GM12878 (cell line): ENCODE measurements around the gene SCAMP4. TPM values are rescaled to one million over a fixed set of nuclear protein-coding genes. Genes with fewer than 3 reads are reported as not detected.

Experiments used
- ATAC-seq: fragments of 200-7000 bp; cut with Tn5 transposase; 3 replicates; pipeline ENCODE4 v1.9.1; 2020; ENCODE audit warnings: mild to moderate bottlenecking, moderate library complexity
- BruUV-seq: library from RNA; stranded (reverse); fragments of 400-500 nt; replicated peaks from 2 replicates; lab custom pipeline; 2021; lab: Mats Ljungman, UMichigan
- CTCF ChIA-PET: fragments of 300-600 bp; sonication (Branson Sonifier 250); formaldehyde crosslinking; extraction: SDS; loops from one replicate; lab custom pipeline; 2021; ENCODE audit warnings: inconsistent platforms; lab: Yijun Ruan, JAX
- POLR2A ChIA-PET: fragments of 350-600 bp; formaldehyde crosslinking; extraction: SDS; loops from one replicate; lab custom pipeline; 2021; ENCODE audit warnings: inconsistent platforms; lab: Charles Lee
- RAD21 ChIA-PET: fragments of 300-600 bp; sonication (Branson Sonifier 250); formaldehyde crosslinking; loops from one replicate; lab custom pipeline; 2023; ENCODE audit warnings: antibody characterized with exemption; ENCODE audit not compliant: unreplicated experiment; lab: Charles Lee
- SMC1A ChIA-PET: fragments of 300-600 bp; sonication (Branson Sonifier 250); formaldehyde crosslinking; loops from one replicate; lab custom pipeline; 2023; ENCODE audit not compliant: unreplicated experiment, uncharacterized antibody; lab: Charles Lee
- DNase-seq: peaks from one replicate; pipeline ENCODE4 v3.0.0-alpha.2; 2011; ENCODE audit warnings: low read depth, low spot score
- FAIRE-seq: peaks from 3 replicates; lab custom pipeline; 2011; peaks lifted over from hg19 to GRCh38; lab: Jason Lieb, UNC
- H2AFZ ChIP-seq: 2 replicates; pipeline ENCODE4 v1.6.0; 2011; ENCODE audit warnings: low read depth, low read length, control low read depth; ENCODE audit not compliant: control insufficient read depth
- H3K27ac ChIP-seq: 2 replicates; pipeline ENCODE4 v1.5.1; 2011; ENCODE audit warnings: control low read depth; ENCODE audit not compliant: control insufficient read depth, insufficient read depth
- H3K27me3 ChIP-seq, 2 experiments: replicated peaks in 1 of 2; 2 replicates each; pipeline versions ENCODE4 v1.6.0 to v1.6.1; 2011; ENCODE audit warnings: low read length in 1 of 2; ENCODE audit not compliant: control insufficient read depth in 2 of 2, insufficient read depth in 2 of 2
- H3K36me3 ChIP-seq, 2 experiments: 2 replicates each; pipeline ENCODE4 v1.5.1; 2011; ENCODE audit warnings: low read length in 1 of 2; ENCODE audit not compliant: control insufficient read depth in 2 of 2, insufficient read depth in 2 of 2
- H3K4me1 ChIP-seq: 2 replicates; pipeline ENCODE4 v1.6.1; 2011; ENCODE audit warnings: mild to moderate bottlenecking, low read length, moderate library complexity, mixed read lengths; ENCODE audit not compliant: control insufficient read depth, insufficient read depth
- H3K4me2 ChIP-seq: 2 replicates; pipeline ENCODE4 v1.6.0; 2011; ENCODE audit warnings: control low read depth; ENCODE audit not compliant: control insufficient read depth, insufficient read depth
- H3K4me3 ChIP-seq: fragments of 200-600 bp; sonication (generic); 2 replicates; pipeline ENCODE4 v1.5.1; 2016
- H3K79me2 ChIP-seq: 2 replicates; pipeline ENCODE4 v1.6.0; 2011; ENCODE audit warnings: low read length; ENCODE audit not compliant: control insufficient read depth, insufficient read depth
- H3K9ac ChIP-seq: 2 replicates; pipeline ENCODE4 v1.8.0; 2011; ENCODE audit warnings: low read length, control low read depth, mixed read lengths; ENCODE audit not compliant: control insufficient read depth, insufficient read depth
- H3K9me3 ChIP-seq: replicated peaks from 3 replicates; pipeline ENCODE4 v1.5.1; 2011; ENCODE audit warnings: mild to moderate bottlenecking, low read length; ENCODE audit not compliant: control insufficient read depth, insufficient read depth
- H4K20me1 ChIP-seq: 2 replicates; pipeline ENCODE4 v1.6.0; 2011; ENCODE audit not compliant: control insufficient read depth, insufficient read depth
- CEBPB ChIP-seq, 2 experiments: fragments of 150-350 bp in 1 of 2; IDR thresholded peaks; 2 replicates each; pipeline ENCODE4 v1.6.1; 2012 to 2014; ENCODE audit warnings: low read depth in 2 of 2, low read length in 2 of 2, borderline replicate concordance in 1 of 2, inconsistent platforms in 1 of 2
- CEBPZ ChIP-seq: fragments of 150-350 bp; IDR thresholded peaks from 2 replicates; pipeline ENCODE4 v1.6.1; 2016; ENCODE audit warnings: low read depth, low read length
- CHD4 ChIP-seq: fragments of 200-600 bp; sonication (generic); IDR thresholded peaks from 2 replicates; pipeline ENCODE4 v1.6.1; 2016; ENCODE audit warnings: mild to moderate bottlenecking
- CREM ChIP-seq: IDR thresholded peaks from 2 replicates; pipeline ENCODE4 v1.6.1; 2014; ENCODE audit warnings: antibody characterized with exemption, low read depth
- E2F4 ChIP-seq: IDR thresholded peaks from 2 replicates; pipeline ENCODE4 v1.6.1; 2012; ENCODE audit warnings: low read depth, low read length, improper control_type of control experiment
- E4F1 ChIP-seq: fragments of 450-650 bp; IDR thresholded peaks from 2 replicates; pipeline ENCODE4 v1.6.1; 2018; ENCODE audit warnings: borderline replicate concordance, mild to moderate bottlenecking; ENCODE audit not compliant: partially characterized antibody
- EED ChIP-seq: sonication (generic); IDR thresholded peaks from 2 replicates; pipeline ENCODE4 v1.6.1; 2016; ENCODE audit warnings: antibody characterized with exemption, low read depth
- ELK1 ChIP-seq: IDR thresholded peaks from 2 replicates; pipeline ENCODE4 v1.6.1; 2012; ENCODE audit warnings: low read depth, low read length, improper control_type of control experiment
- FOXK2 ChIP-seq: fragments of 450-650 bp; IDR thresholded peaks from 2 replicates; pipeline ENCODE4 v1.6.1; 2017; ENCODE audit warnings: mild to moderate bottlenecking, moderate library complexity
- GATAD2B ChIP-seq: fragments of 450-650 bp; conservative IDR thresholded peaks from 2 replicates; pipeline ENCODE4 v1.6.1; 2017; ENCODE audit warnings: low read depth, mild to moderate bottlenecking, moderate library complexity
- JUND ChIP-seq: IDR thresholded peaks from 2 replicates; pipeline ENCODE4 v1.6.1; 2012; ENCODE audit warnings: low read depth, mild to moderate bottlenecking, low read length, improper control_type of control experiment, moderate library complexity
- MEF2A ChIP-seq: IDR thresholded peaks from 2 replicates; pipeline ENCODE4 v1.6.1; 2011; ENCODE audit warnings: low read depth, mild to moderate bottlenecking, low read length, moderate library complexity; ENCODE audit not compliant: insufficient read depth
- MEF2B ChIP-seq: fragments of 450-650 bp; IDR thresholded peaks from 2 replicates; pipeline ENCODE4 v1.6.1; 2018; ENCODE audit warnings: mild to moderate bottlenecking, moderate library complexity; ENCODE audit not compliant: partially characterized antibody, poor library complexity, severe bottlenecking
- POLR2A ChIP-seq: IDR thresholded peaks from 2 replicates; pipeline ENCODE4 v1.6.1; 2011; ENCODE audit warnings: low read depth, mild to moderate bottlenecking, low read length
- RAD51 ChIP-seq: fragments of 450-650 bp; IDR thresholded peaks from 2 replicates; pipeline ENCODE4 v1.6.1; 2016; ENCODE audit warnings: moderate library complexity, mild to moderate bottlenecking, inconsistent platforms
- RELA ChIP-seq: fragments of 450-650 bp; IDR thresholded peaks from 2 replicates; pipeline ENCODE4 v1.8.0; 2014; ENCODE audit warnings: borderline replicate concordance; ENCODE audit not compliant: partially characterized antibody
- WGBS: methylation state at CpG from one replicate; pipeline ENCODE4 v1.1.6; 2016; ENCODE audit warnings: low lambda C conversion rate; ENCODE audit not compliant: insufficient replicate concordance, insufficient coverage; ENCODE audit errors: missing lambda C conversion rate; 5-methylcytosine and 5-hydroxymethylcytosine counted together
- in situ Hi-C: fragments of 300-500 bp; cut with MboI; formaldehyde crosslinking; loops from 9 replicates; pipeline ENCODE4 v1.14.3; 2018; ENCODE audit warnings: mixed read lengths
- intact Hi-C: fragments of 100-400 bp; cut with micrococcal nuclease; formaldehyde crosslinking; loops from one replicate; pipeline ENCODE4 v1.14.2; 2022; ENCODE audit not compliant: unreplicated experiment
- polyA plus RNA-seq, 11 experiments: library from polyadenylated mRNA; depleted of rRNA in 4 of 11; unstranded in 6 of 11; stranded (reverse) in 5 of 11; fragments of >200 nt; fragmentation: Nextera tagmentation in 4 of 11; fragmentation: Illumina TruSeq in 1 of 11; extraction: Ambion mirVana in 4 of 11; extraction: Trizol in 1 of 11; gene quantifications; 1 replicate in 1 of 11; 2 replicates in 10 of 11; pipeline versions ENCODE4 v1.2.1 to v1.2.3, GENCODE V29; 2011 to 2016; ENCODE audit warnings: inconsistent platforms in 2 of 11, missing spikeins in 2 of 11, low read depth in 1 of 11
- total RNA-seq, 4 experiments: library from RNA; depleted of rRNA in 3 of 4; stranded (reverse); fragments of >200 nt in 3 of 4; fragmentation: Illumina TruSeq in 1 of 4; extraction: Trizol in 1 of 4; gene quantifications; 2 replicates each; pipeline versions ENCODE4 v1.2.1 to v1.2.3, GENCODE V29; 2013 to 2021

Gene SCAMP4
- total and polyA plus RNA-seq, 10 of the 15 experiments (the other 5 are each of a cell fraction or from before 2014, with no cell fraction given): 0.63 to 34.7 (median 12.8) TPM

GRCh38 chr19:1855828-1856255, 49.4 kb upstream of the SCAMP4 start:
- intact Hi-C loops: no loop called here
- Histone ChIP-seq H3K4me3 (peak overlapping the region; percentile 82), H3K9me3 (no peaks in the 10 kb centered on the region), H3K27ac (peak overlapping the region; percentile 87), H3K9ac (peak overlapping the region; percentile 80), H3K36me3 (peaks cover 0 to 3% of the 10 kb centered on the region in 2 experiments; a peak in 2 of 4 replicates), H3K4me2 (peak overlapping the region; percentile 96), H3K27me3 (no peaks in the 10 kb centered on the region), H3K79me2 (peaks cover 71% of the 10 kb centered on the region), H3K4me1 (peaks cover 21% of the 10 kb centered on the region), H4K20me1 (peaks cover 3% of the 10 kb centered on the region; the same call in 1 of the 2 replicates), H2AFZ (no peak overlapping the region)
- FAIRE-seq (peak; percentile 18), ATAC-seq (peak; percentile 18), DNase-seq (no peak)
- ChIA-PET CTCF (interaction anchor here (0.8 to 0.9 kb wide), 2 partner anchors 41 to 87 kb away, joined by 3 to 4 read pairs; no protein-coding TSS in a partner anchor), RAD21 (interaction anchor here (1.0 to 1.6 kb wide), 3 partner anchors 9 to 48 kb away, joined by 3 to 6 read pairs (median 5); no protein-coding TSS in a partner anchor), SMC1A (no interaction called here), POLR2A (interaction anchor here (0.6 to 1.6 kb wide), 3 partner anchors 20 to 236 kb away, joined by 4 to 6 read pairs (median 6); no protein-coding TSS in a partner anchor)
- 2% methylated on average over 13 of the region's 13 CpGs for WGBS
- BruUV-seq: no TSS peak
- in situ Hi-C loops: loop anchor here (25.0 kb wide), 1 partner anchor 1506 kb away; the partner anchor contains the start of gene NFIC
- no peak for TF ChIP-seq RELA
- peak; percentile 30; the same call in 1 of the 2 replicates for TF ChIP-seq GATAD2B
- TF ChIP-seq EED: no peak
- no peak for TF ChIP-seq FOXK2
- TF ChIP-seq POLR2A: 0 out of 2 replicates have a peak, but pooled peaks have one; percentile 5
- no peak for TF ChIP-seq RAD51
- no peak for TF ChIP-seq CEBPB (IDR thresholded peaks at IDR 0.05; ENCODE audit: borderline replicate concordance in 1 of 2, low read depth in 2 of 2, low read length in 2 of 2)
- TF ChIP-seq MEF2A: no peak
- no peak for TF ChIP-seq CHD4
- no peak for TF ChIP-seq CREM
- no peak for TF ChIP-seq JUND
- TF ChIP-seq E2F4: no peak
- TF ChIP-seq ELK1: no peak
- no peak for TF ChIP-seq MEF2B
- no peak for TF ChIP-seq CEBPZ
- no peak for TF ChIP-seq E4F1
